Endothelial cell of umbilical vein (primary cell): ENCODE results near the gene BZW2. TPM values are rescaled to one million over a fixed set of nuclear protein-coding genes. Genes with fewer than 3 reads are reported as not detected.

Experiments used
- BruUV-seq: library from RNA; stranded (reverse); fragments of 400-500 nt; replicated peaks from 2 replicates; lab custom pipeline; 2021; lab: Mats Ljungman, UMichigan
- CTCF ChIA-PET: fragments of 300-600, 350-600 bp; sonication (Branson Sonifier 250); formaldehyde crosslinking; loops from one replicate; lab custom pipeline; 2021; ENCODE audit warnings: antibody characterized with exemption, inconsistent platforms; lab: Charles Lee
- POLR2A ChIA-PET: fragments of 300-600, 350-600 bp; sonication (Branson Sonifier 250); formaldehyde crosslinking; loops from one replicate; lab custom pipeline; 2021; ENCODE audit warnings: antibody characterized with exemption, inconsistent platforms; lab: Charles Lee
- DNase-seq: peaks from one replicate; pipeline ENCODE4 v3.0.0-alpha.2; 2011; ENCODE audit warnings: low read depth, low spot score
- FAIRE-seq: peaks from 2 replicates; lab custom pipeline; 2011; peaks lifted over from hg19 to GRCh38; lab: Jason Lieb, UNC
- H2AFZ ChIP-seq: 2 replicates; pipeline ENCODE4 v1.6.0; 2012; ENCODE audit warnings: low read depth, low read length, control low read depth, inconsistent platforms
- H3K27ac ChIP-seq: 2 replicates; pipeline ENCODE4 v1.5.1; 2011; ENCODE audit warnings: low read depth, mild to moderate bottlenecking, control low read depth, low read length, moderate library complexity; ENCODE audit not compliant: insufficient read depth
- H3K27me3 ChIP-seq, 2 experiments: 2 replicates each; pipeline versions ENCODE4 v1.6.0 to v1.6.1; 2011; ENCODE audit warnings: low read length in 2 of 2, mixed read lengths in 1 of 2; ENCODE audit not compliant: control insufficient read depth in 2 of 2, insufficient read depth in 2 of 2
- H3K36me3 ChIP-seq, 2 experiments: 2 replicates in 1 of 2; 3 replicates in 1 of 2; pipeline ENCODE4 v1.5.1; 2011; ENCODE audit warnings: low read length in 2 of 2, mild to moderate bottlenecking in 1 of 2, moderate library complexity in 1 of 2; ENCODE audit not compliant: control insufficient read depth in 2 of 2, insufficient read depth in 2 of 2; ENCODE audit errors: extremely low read depth in 1 of 2
- H3K4me1 ChIP-seq: 3 replicates; pipeline ENCODE4 v1.5.1; 2011; ENCODE audit warnings: mild to moderate bottlenecking, low read length; ENCODE audit not compliant: control insufficient read depth, insufficient read depth; ENCODE audit errors: extremely low read depth
- H3K4me2 ChIP-seq: 2 replicates; pipeline ENCODE4 v1.6.1; 2011; ENCODE audit warnings: low read length, control low read depth, mixed read lengths; ENCODE audit not compliant: insufficient read depth
- H3K4me3 ChIP-seq, 3 experiments: fragments of 200-600 bp in 1 of 3; sonication (generic), shearing (Covaris generic) in 1 of 3; replicated peaks in 1 of 3; 2 replicates each; pipeline ENCODE4 v1.5.1; 2011 to 2016; ENCODE audit warnings: control low read depth in 3 of 3, low read length in 3 of 3, mild to moderate bottlenecking in 2 of 3, inconsistent platforms in 1 of 3, low read depth in 1 of 3, moderate library complexity in 1 of 3; ENCODE audit not compliant: insufficient read depth in 1 of 3
- H3K79me2 ChIP-seq: 2 replicates; pipeline ENCODE4 v1.6.0; 2012; ENCODE audit warnings: low read length, inconsistent platforms; ENCODE audit not compliant: control insufficient read depth, insufficient read depth
- H3K9ac ChIP-seq: replicated peaks from 2 replicates; pipeline ENCODE3; 2011; ENCODE audit warnings: low read length, control low read depth; ENCODE audit not compliant: insufficient read depth; ENCODE audit errors: extremely low read depth
- H3K9me1 ChIP-seq: replicated peaks from 3 replicates; pipeline ENCODE4 v1.6.0; 2011; ENCODE audit warnings: mild to moderate bottlenecking, low read length; ENCODE audit not compliant: control insufficient read depth, insufficient read depth; ENCODE audit errors: extremely low read depth
- H3K9me3 ChIP-seq: replicated peaks from 2 replicates; pipeline ENCODE4 v1.5.1; 2012; ENCODE audit warnings: low read length, inconsistent platforms; ENCODE audit not compliant: control insufficient read depth, insufficient read depth
- H4K20me1 ChIP-seq: replicated peaks from 2 replicates; pipeline ENCODE3; 2011; ENCODE audit warnings: mild to moderate bottlenecking, low read length; ENCODE audit not compliant: control insufficient read depth, insufficient read depth; ENCODE audit errors: extremely low read depth
- EZH2 ChIP-seq: IDR thresholded peaks from 2 replicates; pipeline ENCODE4 v1.6.1; 2012; ENCODE audit warnings: borderline replicate concordance, low read depth, mild to moderate bottlenecking, moderate library complexity, low read length, inconsistent platforms; ENCODE audit not compliant: severe bottlenecking
- FOS ChIP-seq: IDR thresholded peaks from 2 replicates; pipeline ENCODE4 v1.6.1; 2011; ENCODE audit warnings: mild to moderate bottlenecking, low read length, moderate library complexity, borderline replicate concordance; ENCODE audit not compliant: insufficient read depth
- JUN ChIP-seq: IDR thresholded peaks from 2 replicates; pipeline ENCODE4 v1.6.1; 2011; ENCODE audit warnings: borderline replicate concordance, low read depth; ENCODE audit not compliant: insufficient read length, insufficient read depth
- POLR2A ChIP-seq: IDR thresholded peaks from 2 replicates; pipeline ENCODE4 v1.6.1; 2012; ENCODE audit warnings: low read depth, mild to moderate bottlenecking, control low read depth, low read length
- POLR2AphosphoS5 ChIP-seq: IDR thresholded peaks from 2 replicates; pipeline ENCODE4 v1.6.1; 2012; ENCODE audit warnings: low read depth, mild to moderate bottlenecking, control low read depth, low read length, moderate library complexity; ENCODE audit not compliant: insufficient read depth
- dilution Hi-C: fragments of 300-500 bp; cut with MboI; formaldehyde crosslinking; loops from one replicate; pipeline ENCODE4 v1.15.0; 2019; ENCODE audit warnings: low sequenced_read_pairs; ENCODE audit not compliant: extremely low pct_ligation_motif_present
- intact Hi-C: fragments of 100-400 bp; cut with micrococcal nuclease; formaldehyde crosslinking; loops from one replicate; pipeline ENCODE4 v1.10.0; 2022
- polyA plus RNA-seq, 4 experiments: library from polyadenylated mRNA; depleted of rRNA in 3 of 4; stranded (reverse) in 3 of 4; unstranded in 1 of 4; fragments of >200 nt; gene quantifications; 2 replicates each; pipeline versions ENCODE4 v1.2.1 to v1.2.3, GENCODE V29; 2011 to 2012; ENCODE audit warnings: missing spikeins in 1 of 4
- total RNA-seq: library from RNA; stranded (reverse); gene quantifications from 2 replicates; pipeline ENCODE4 v1.2.3, GENCODE V29; 2021
- TF ChIP-seq, protein P1 (sequence below): IDR thresholded peaks from 2 replicates; pipeline ENCODE4 v1.6.1; 2011; ENCODE audit not compliant: insufficient read depth, insufficient read length

Gene BZW2
- total and polyA plus RNA-seq, 2 donors (not counting 3 experiments of a cell fraction or from before 2014, with no cell fraction given) = 39.7 to 106 TPM

DNA sequence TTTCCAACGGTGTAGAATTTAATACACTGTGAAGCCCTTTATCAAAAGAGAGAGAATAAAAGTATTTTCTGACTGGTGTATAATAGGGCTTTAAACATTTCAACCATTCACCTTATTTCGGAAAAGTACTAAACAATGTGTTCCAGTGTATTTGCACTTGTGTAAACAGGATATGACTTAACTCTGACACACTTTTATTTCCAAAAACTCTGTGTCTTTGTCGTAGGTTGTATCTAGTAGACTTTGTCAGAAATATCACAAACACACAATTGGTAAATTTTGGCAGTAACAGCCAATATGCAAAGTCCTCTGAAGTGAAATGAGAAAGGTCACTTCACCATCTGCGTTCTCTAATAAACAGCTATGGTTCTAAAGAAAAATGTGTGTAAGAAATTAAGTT, 97.3 kb downstream of the BZW2 start:
- Histone ChIP-seq H4K20me1 (no peaks in the 10 kb centered on the region), H2AFZ (peak overlapping the region; percentile 50), H3K4me1 (peaks cover 36% of the 10 kb centered on the region), H3K9me1 (no peaks in the 10 kb centered on the region), H3K4me2 (peak overlapping the region; percentile 63), H3K36me3 (no peaks in the 10 kb centered on the region), H3K27me3 (no peaks in the 10 kb centered on the region), H3K27ac (peak overlapping the region; percentile 88), H3K9me3 (no peaks in the 10 kb centered on the region), H3K79me2 (no peaks in the 10 kb centered on the region), H3K4me3 (no peak overlapping the region), H3K9ac (peak overlapping the region; percentile 52)
- ChIA-PET POLR2A (no interaction called here), CTCF (interaction anchor here (1.7 to 2.5 kb wide), 3 partner anchors 12 to 58 kb away, joined by 5 to 11 read pairs (median 7); no protein-coding TSS in a partner anchor)
- FAIRE-seq (peak; percentile 81), DNase-seq (peak; percentile 75)
- intact Hi-C loops (loop anchor here (1.0 kb wide), 1 partner anchor 10 kb away; the partner anchor contains the start of gene TSPAN13), dilution Hi-C loops (no loop called here)
- TF ChIP-seq EZH2 (no peak), POLR2AphosphoS5 (peak; percentile 20), FOS (peak; percentile 69), JUN (peak; percentile 81)
- TF ChIP-seq, protein P1, sequence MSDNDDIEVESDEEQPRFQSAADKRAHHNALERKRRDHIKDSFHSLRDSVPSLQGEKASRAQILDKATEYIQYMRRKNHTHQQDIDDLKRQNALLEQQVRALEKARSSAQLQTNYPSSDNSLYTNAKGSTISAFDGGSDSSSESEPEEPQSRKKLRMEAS = no peak
- BruUV-seq = no TSS peak

DNA sequence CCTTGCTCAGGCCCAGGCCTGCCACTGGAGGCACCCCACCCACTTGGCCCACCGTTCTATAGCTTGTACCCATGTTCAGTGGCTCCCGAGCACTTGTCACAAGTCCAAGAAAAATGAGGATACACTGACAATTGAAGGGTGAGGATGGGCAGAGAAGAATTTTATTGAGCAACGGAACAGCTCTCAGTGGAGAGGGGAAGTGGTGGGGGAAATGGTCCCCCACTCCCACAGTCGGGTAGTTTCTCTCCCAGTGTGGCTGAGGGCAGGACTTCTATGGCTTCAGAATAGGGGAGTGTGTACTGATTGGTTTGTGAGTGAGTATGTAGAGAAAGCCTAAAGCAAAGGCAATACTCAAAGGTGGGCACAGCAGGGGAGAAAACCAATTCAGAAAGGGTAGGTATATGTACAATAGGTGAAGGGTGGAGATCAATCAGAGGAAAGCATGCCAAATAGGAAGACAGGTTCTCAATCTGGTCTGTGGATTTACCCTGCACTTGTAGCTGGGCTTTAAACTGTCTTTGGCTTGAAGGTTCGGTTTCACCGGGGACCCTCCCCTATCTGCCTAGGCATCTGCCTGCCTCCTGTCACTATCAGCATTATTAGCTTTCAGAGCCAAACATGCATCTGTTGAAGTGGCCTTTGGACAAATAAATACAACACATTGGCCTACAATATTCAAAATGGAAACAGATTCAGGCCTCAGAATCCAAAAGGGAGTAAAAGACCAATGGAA, 98.7 kb downstream of the BZW2 start:
- Histone ChIP-seq H4K20me1 (no peaks in the 10 kb centered on the region), H3K36me3 (no peaks in the 10 kb centered on the region), H3K27ac (no peak overlapping the region), H3K9ac (no peak overlapping the region), H3K9me1 (no peaks in the 10 kb centered on the region), H3K4me2 (no peak overlapping the region), H3K9me3 (no peaks in the 10 kb centered on the region), H3K79me2 (no peaks in the 10 kb centered on the region), H3K27me3 (no peaks in the 10 kb centered on the region), H3K4me1 (peaks cover 36% of the 10 kb centered on the region), H2AFZ (peak overlapping the region; percentile 5), H3K4me3 (no peak overlapping the region)
- ChIA-PET POLR2A (no interaction called here), CTCF (interaction anchor here (1.4 to 2.5 kb wide), 3 partner anchors 49 to 174 kb away, joined by 3 to 11 read pairs (median 5); no protein-coding TSS in a partner anchor)
- TF ChIP-seq, protein P1 = no peak
- TF ChIP-seq EZH2 (no peak), POLR2A (no peak)
- BruUV-seq = no TSS peak
- no peak for DNase-seq
- FAIRE-seq = no peak
- dilution Hi-C loops (no loop called here), intact Hi-C loops (no loop called here)
